Middle frontal gyrus (tissue), 1 donor: ENCODE results near the gene POLR1A.

Experiments used
- DNase-seq: peaks from one replicate; pipeline ENCODE4 v3.0.0-alpha.2; 2015; ENCODE audit warnings: low spot score; ENCODE audit errors: extremely low spot score

Gene POLR1A

GRCh38 chr2:86023366-86023712 lies 82.3 kb downstream of the POLR1A start:
- DNase-seq = no peak

GRCh38 chr2:86022661-86023365 lies 82.9 kb downstream of the POLR1A start:
- no peak for DNase-seq

GRCh38 chr2:86021396-86022378 lies 84.0 kb downstream of the POLR1A start:
- no peak for DNase-seq

GRCh38 chr2:86020984-86021383 lies 84.7 kb downstream of the POLR1A start:
- DNase-seq = peak; percentile 60

GRCh38 chr2:86019121-86019520 lies 86.6 kb downstream of the POLR1A start:
- DNase-seq = no peak

GRCh38 chr2:86017901-86018896 lies 87.5 kb downstream of the POLR1A start:
- DNase-seq = no peak

- no peak for DNase-seq
These were observed 89.1 kb downstream of the POLR1A start for GRCh38 chr2:86016581-86016980.

GRCh38 chr2:86015699-86016098 lies 90.0 kb downstream of the POLR1A start:
- DNase-seq = no peak

- DNase-seq = no peak
These were observed 90.7 kb downstream of the POLR1A start for GRCh38 chr2:86015006-86015405.

- DNase-seq = no peak
These were observed 91.2 kb downstream of the POLR1A start for GRCh38 chr2:86014493-86014892.

- DNase-seq = no peak
These were observed 93.5 kb downstream of the POLR1A start for GRCh38 chr2:86012007-86012712.

GRCh38 chr2:86011449-86011941 lies 94.2 kb downstream of the POLR1A start:
- DNase-seq = no peak

GRCh38 chr2:86010083-86010482 lies 95.6 kb downstream of the POLR1A start:
- DNase-seq = no peak

- no peak for DNase-seq
These were observed 99.2 kb downstream of the POLR1A start for GRCh38 chr2:86006524-86006923.

- no peak for DNase-seq
These were observed 101.7 kb downstream of the POLR1A start for GRCh38 chr2:86003967-86004366.

GRCh38 chr2:86003104-86003503 lies 102.6 kb downstream of the POLR1A start:
- DNase-seq = no peak

- DNase-seq = no peak
These were observed 103.3 kb downstream of the POLR1A start for GRCh38 chr2:86002375-86002774.

GRCh38 chr2:86001326-86001725 lies 104.4 kb downstream of the POLR1A start:
- DNase-seq = no peak

- no peak for DNase-seq
These were observed 104.8 kb downstream of the POLR1A start for GRCh38 chr2:86000938-86001312.

GRCh38 chr2:86000131-86000937 lies 105.4 kb downstream of the POLR1A start:
- DNase-seq = no peak
